DOHH2 (cell line): ENCODE measurements around the gene LUC7L2.

Source experiments
- H3F3A ChIP-seq: fragments of 200-600 bp; sonication (generic), shearing (Covaris generic); 2 replicates; pipeline ENCODE4 v1.6.0; 2016; ENCODE audit warnings: antibody characterized with exemption, mild to moderate bottlenecking; ENCODE audit not compliant: control insufficient read depth, insufficient read depth
- H3K27ac ChIP-seq: fragments of 200-600 bp; sonication (generic); 2 replicates; pipeline ENCODE4 v1.5.1; 2014; ENCODE audit warnings: low read depth, mild to moderate bottlenecking, low read length, moderate library complexity
- H3K27me3 ChIP-seq: fragments of 200-600 bp; sonication (generic); 2 replicates; pipeline ENCODE4 v1.6.1; 2014; ENCODE audit warnings: mild to moderate bottlenecking, low read length, mixed read lengths; ENCODE audit not compliant: control insufficient read depth
- H3K36me3 ChIP-seq: fragments of 200-600 bp; sonication (generic); 2 replicates; pipeline ENCODE4 v1.6.1; 2014; ENCODE audit warnings: mild to moderate bottlenecking, low read length, moderate library complexity, mixed read lengths; ENCODE audit not compliant: control insufficient read depth
- H3K4me1 ChIP-seq: fragments of 200-600 bp; sonication (generic); 2 replicates; pipeline ENCODE4 v1.6.1; 2014; ENCODE audit warnings: mild to moderate bottlenecking, low read length, mixed read lengths; ENCODE audit not compliant: control insufficient read depth
- H3K4me2 ChIP-seq: fragments of 200-600 bp; sonication (generic); 2 replicates; pipeline ENCODE4 v1.6.0; 2014; ENCODE audit warnings: mild to moderate bottlenecking, low read length, moderate library complexity
- H3K4me3 ChIP-seq: fragments of 200-600 bp; sonication (generic); 2 replicates; pipeline ENCODE4 v1.5.1; 2014; ENCODE audit warnings: mild to moderate bottlenecking, low read length, mixed read lengths
- H3K79me2 ChIP-seq: fragments of 200-600 bp; sonication (generic); 2 replicates; pipeline ENCODE4 v1.6.1; 2014; ENCODE audit warnings: mild to moderate bottlenecking, low read length, mixed read lengths; ENCODE audit not compliant: control insufficient read depth
- H3K9me2 ChIP-seq: fragments of 200-600 bp; sonication (generic); replicated peaks from 2 replicates; pipeline ENCODE4 v1.6.1; 2014; ENCODE audit warnings: mild to moderate bottlenecking, low read length, mixed read lengths; ENCODE audit not compliant: control insufficient read depth
- H3K9me3 ChIP-seq: fragments of 200-600 bp; sonication (generic); 2 replicates; pipeline ENCODE4 v1.6.1; 2014; ENCODE audit warnings: antibody characterized with exemption, low read length, mixed read lengths; ENCODE audit not compliant: control insufficient read depth, insufficient read depth
- H4K20me1 ChIP-seq: fragments of 200-600 bp; sonication (generic); 2 replicates; pipeline ENCODE4 v1.6.0; 2014; ENCODE audit warnings: low read depth, mild to moderate bottlenecking, antibody characterized with exemption, low read length, moderate library complexity; ENCODE audit not compliant: control insufficient read depth, insufficient read depth
- CTCF ChIP-seq: fragments of 200-600 bp; sonication (generic); IDR thresholded peaks from one replicate; pipeline ENCODE4 v1.5.1; 2014; ENCODE audit warnings: antibody characterized with exemption, mild to moderate bottlenecking, low read depth, low read length; ENCODE audit not compliant: poor library complexity, severe bottlenecking
- EZH2phosphoT487 ChIP-seq: fragments of 200-600 bp; sonication (generic); IDR thresholded peaks from 2 replicates; pipeline ENCODE4 v1.6.1; 2017; ENCODE audit warnings: borderline replicate concordance, mild to moderate bottlenecking, antibody characterized with exemption, low read length, moderate library complexity, mixed read lengths

The LUC7L2 gene

GRCh38 chr7:139430443-139430842, 70.7 kb downstream of the LUC7L2 start:
- no peaks in the 10 kb centered on the region; the same call in 1 of the 2 replicates for H4K20me1 ChIP-seq
- H3K27me3 ChIP-seq: no peaks in the 10 kb centered on the region
- no peaks in the 10 kb centered on the region for H3K9me2 ChIP-seq
- peaks cover 10% of the 10 kb centered on the region; the same call in 1 of the 2 replicates for H3F3A ChIP-seq
- H3K4me1 ChIP-seq: peaks cover 8% of the 10 kb centered on the region
- no peaks in the 10 kb centered on the region for H3K79me2 ChIP-seq
- no peaks in the 10 kb centered on the region for H3K9me3 ChIP-seq
- H3K27ac ChIP-seq: no peak overlapping the region
- no peak overlapping the region for H3K4me2 ChIP-seq
- TF ChIP-seq CTCF (no peak), EZH2phosphoT487 (no peak)
- H3K36me3 ChIP-seq: no peaks in the 10 kb centered on the region
- no peak overlapping the region for H3K4me3 ChIP-seq

- H3K27ac ChIP-seq: no peak overlapping the region
- no peaks in the 10 kb centered on the region for H3K9me2 ChIP-seq
- peaks cover 10% of the 10 kb centered on the region; the same call in 1 of the 2 replicates for H3F3A ChIP-seq
- H3K79me2 ChIP-seq: no peaks in the 10 kb centered on the region
- H3K4me3 ChIP-seq: no peak overlapping the region
- H3K27me3 ChIP-seq: no peaks in the 10 kb centered on the region
- H3K9me3 ChIP-seq: no peaks in the 10 kb centered on the region
- no peaks in the 10 kb centered on the region; the same call in 1 of the 2 replicates for H4K20me1 ChIP-seq
- peaks cover 8% of the 10 kb centered on the region for H3K4me1 ChIP-seq
- H3K36me3 ChIP-seq: no peaks in the 10 kb centered on the region
- no peak for TF ChIP-seq CTCF
- no peak for TF ChIP-seq EZH2phosphoT487
- no peak overlapping the region for H3K4me2 ChIP-seq
These were observed 71.3 kb downstream of the LUC7L2 start for GRCh38 chr7:139431010-139431409.

- no peak overlapping the region for H3K27ac ChIP-seq
- H3K9me2 ChIP-seq: no peaks in the 10 kb centered on the region
- H3K27me3 ChIP-seq: no peaks in the 10 kb centered on the region
- no peak overlapping the region for H3K4me3 ChIP-seq
- no peaks in the 10 kb centered on the region for H3K9me3 ChIP-seq
- TF ChIP-seq CTCF (no peak), EZH2phosphoT487 (no peak)
- H3K79me2 ChIP-seq: no peaks in the 10 kb centered on the region
- H3K4me2 ChIP-seq: no peak overlapping the region
- H3F3A ChIP-seq: peaks cover 7% of the 10 kb centered on the region; the same call in 1 of the 2 replicates
- peaks cover 8% of the 10 kb centered on the region for H3K4me1 ChIP-seq
- no peaks in the 10 kb centered on the region for H3K36me3 ChIP-seq
- no peaks in the 10 kb centered on the region; the same call in 1 of the 2 replicates for H4K20me1 ChIP-seq
These were observed 71.8 kb downstream of the LUC7L2 start for GRCh38 chr7:139431459-139431858.
